GM13976 (cell line): ENCODE results near the gene CAMK1D.

Experiments
- DNase-seq: peaks from one replicate; pipeline ENCODE4 v3.0.0; 2012; ENCODE audit warnings: low spot score
- in situ Hi-C: fragments of 300-500 bp; cut with MboI; formaldehyde crosslinking; loops from one replicate; pipeline ENCODE4 v1.12.0; 2022; ENCODE audit warnings: low sequenced_read_pairs, mixed read lengths, inconsistent platforms; ENCODE audit not compliant: unreplicated experiment
- TF ChIP-seq, protein P1 (sequence below): IDR thresholded peaks from 2 replicates; pipeline ENCODE4 v1.5.1; 2012; ENCODE audit warnings: borderline replicate concordance, mild to moderate bottlenecking; ENCODE audit not compliant: insufficient read depth; ENCODE audit errors: extremely low read depth, missing control alignments, control extremely low read depth

Gene CAMK1D

DNA sequence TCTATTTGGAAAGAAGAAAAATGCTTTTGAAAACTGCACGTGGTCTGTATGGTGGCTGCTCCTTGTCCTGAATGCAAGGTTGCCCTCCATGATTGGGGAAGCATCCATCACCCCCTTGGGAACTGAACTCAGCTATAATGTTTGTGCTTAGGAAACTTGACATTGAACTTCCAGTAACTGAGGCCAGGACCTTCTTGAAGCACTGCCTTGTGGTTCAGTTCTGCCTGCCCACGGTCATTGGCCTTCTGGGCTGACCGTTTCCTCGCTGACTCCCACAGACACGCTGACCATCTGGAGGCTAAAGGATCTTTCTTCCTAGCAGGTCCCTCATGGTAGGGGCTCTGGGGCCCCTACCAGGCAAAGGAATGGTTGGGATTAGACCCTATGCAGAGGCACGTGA, 247.8 kb downstream of the CAMK1D start:
- TF ChIP-seq, protein P1, sequence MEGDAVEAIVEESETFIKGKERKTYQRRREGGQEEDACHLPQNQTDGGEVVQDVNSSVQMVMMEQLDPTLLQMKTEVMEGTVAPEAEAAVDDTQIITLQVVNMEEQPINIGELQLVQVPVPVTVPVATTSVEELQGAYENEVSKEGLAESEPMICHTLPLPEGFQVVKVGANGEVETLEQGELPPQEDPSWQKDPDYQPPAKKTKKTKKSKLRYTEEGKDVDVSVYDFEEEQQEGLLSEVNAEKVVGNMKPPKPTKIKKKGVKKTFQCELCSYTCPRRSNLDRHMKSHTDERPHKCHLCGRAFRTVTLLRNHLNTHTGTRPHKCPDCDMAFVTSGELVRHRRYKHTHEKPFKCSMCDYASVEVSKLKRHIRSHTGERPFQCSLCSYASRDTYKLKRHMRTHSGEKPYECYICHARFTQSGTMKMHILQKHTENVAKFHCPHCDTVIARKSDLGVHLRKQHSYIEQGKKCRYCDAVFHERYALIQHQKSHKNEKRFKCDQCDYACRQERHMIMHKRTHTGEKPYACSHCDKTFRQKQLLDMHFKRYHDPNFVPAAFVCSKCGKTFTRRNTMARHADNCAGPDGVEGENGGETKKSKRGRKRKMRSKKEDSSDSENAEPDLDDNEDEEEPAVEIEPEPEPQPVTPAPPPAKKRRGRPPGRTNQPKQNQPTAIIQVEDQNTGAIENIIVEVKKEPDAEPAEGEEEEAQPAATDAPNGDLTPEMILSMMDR, result no peak
- DNase-seq, result no peak
- in situ Hi-C loops, result no loop called here

DNA sequence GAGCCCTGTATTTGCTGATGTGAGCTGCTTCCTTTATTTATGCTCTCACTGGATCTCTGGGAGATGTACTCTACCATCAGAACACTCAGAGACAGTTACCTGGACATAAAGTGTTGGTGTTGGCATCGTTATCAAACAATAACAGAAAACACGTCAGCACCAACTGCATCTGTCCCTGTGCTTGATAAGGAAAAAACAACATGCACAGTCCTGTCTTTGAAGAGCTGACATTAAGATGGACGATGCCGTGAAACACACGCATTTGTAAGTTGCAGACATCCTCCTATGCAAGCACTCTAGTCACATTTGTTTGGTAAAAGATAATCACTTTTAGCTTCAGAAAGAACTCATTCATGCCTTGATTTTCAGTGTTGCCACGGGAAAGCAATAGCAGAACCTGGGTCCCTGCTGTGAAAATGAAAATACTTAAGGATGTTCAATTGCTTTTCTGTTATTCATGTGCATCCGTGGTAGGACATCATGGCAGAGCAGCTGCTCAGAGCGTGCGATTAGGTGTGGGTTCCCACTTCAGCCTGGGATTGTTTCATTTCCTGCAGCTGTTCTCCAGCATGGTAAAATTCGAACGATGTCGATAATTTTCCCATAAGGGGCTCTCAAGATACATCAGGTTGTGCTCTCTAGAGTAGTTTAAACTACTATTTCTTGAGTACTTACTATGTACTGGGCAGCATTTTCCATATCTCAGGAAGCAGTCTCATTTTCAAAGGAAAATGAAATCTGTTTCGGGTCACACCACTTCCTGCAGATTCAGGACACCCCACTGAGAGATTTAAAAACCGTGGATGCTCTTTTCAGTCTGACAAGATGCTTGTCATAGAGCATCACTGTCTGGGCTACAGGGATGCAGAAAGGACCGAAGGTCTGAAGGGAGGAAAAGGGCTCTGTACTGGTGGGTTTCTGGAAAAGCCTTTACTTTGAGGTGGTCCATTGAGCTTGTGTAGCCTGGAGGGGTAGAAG, 248.7 kb downstream of the CAMK1D start:
- TF ChIP-seq, protein P1, result no peak
- DNase-seq, result no peak
- in situ Hi-C loops, result no loop called here

DNA sequence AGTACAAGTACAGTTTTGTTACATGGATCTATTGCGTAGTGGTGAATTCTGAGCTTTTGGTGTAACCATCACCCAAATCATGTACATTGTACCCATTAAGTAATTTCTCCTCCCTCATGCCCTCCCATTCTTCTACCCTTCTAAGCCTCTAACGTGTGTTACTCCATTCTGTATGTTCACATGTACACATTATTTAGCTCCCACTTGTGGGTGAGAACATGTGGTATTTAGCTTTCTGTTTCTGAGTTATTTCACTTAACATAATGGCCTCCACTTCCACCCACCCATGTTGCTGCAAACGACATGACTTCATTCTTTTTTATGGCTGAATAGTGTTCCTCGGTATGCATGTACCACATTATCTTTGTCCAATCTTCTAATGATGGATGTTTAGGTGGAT, 251.3 kb downstream of the CAMK1D start:
- in situ Hi-C loops, result no loop called here
- TF ChIP-seq, protein P1, result no peak
- DNase-seq, result no peak

- no peak for DNase-seq
- in situ Hi-C loops, result no loop called here
- TF ChIP-seq, protein P1, result no peak
Measured at GRCh38 chr10:12602521-12602920, 253.2 kb downstream of the CAMK1D start.

DNA sequence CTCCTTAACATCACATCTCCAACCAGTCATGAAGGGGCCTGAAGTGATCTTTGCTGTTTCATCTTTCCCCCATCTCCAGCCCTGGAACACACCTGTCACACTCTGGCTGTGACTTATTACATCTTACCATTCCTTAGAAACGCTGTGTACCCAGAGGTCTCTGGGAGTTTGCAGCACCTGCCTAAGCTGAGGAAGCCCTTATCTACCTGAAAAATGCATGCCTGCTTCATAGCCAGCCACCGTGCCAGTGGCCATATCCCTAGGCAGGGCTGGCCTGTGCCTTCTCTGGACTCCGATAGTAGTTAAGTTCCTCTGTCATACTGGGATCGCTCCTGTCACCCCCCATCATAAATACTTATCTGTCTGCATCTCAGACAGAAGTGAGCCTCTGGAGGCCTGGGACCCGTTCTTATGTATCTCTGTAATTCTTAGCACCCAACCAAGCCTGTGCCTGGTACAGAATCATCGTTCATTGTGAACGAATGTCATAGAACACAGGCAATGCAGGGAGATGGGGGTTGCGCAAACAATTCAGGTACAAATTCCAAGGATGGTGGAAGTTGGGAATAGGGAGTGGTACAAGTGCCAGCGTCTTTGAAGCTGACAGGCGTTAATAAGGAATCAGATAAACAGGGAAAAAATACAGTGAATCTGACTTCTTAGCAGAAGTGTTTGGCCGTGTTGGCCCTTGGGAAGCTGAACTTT, 254.6 kb downstream of the CAMK1D start:
- in situ Hi-C loops, result no loop called here
- DNase-seq, result no peak
- TF ChIP-seq, protein P1, result no peak

DNA sequence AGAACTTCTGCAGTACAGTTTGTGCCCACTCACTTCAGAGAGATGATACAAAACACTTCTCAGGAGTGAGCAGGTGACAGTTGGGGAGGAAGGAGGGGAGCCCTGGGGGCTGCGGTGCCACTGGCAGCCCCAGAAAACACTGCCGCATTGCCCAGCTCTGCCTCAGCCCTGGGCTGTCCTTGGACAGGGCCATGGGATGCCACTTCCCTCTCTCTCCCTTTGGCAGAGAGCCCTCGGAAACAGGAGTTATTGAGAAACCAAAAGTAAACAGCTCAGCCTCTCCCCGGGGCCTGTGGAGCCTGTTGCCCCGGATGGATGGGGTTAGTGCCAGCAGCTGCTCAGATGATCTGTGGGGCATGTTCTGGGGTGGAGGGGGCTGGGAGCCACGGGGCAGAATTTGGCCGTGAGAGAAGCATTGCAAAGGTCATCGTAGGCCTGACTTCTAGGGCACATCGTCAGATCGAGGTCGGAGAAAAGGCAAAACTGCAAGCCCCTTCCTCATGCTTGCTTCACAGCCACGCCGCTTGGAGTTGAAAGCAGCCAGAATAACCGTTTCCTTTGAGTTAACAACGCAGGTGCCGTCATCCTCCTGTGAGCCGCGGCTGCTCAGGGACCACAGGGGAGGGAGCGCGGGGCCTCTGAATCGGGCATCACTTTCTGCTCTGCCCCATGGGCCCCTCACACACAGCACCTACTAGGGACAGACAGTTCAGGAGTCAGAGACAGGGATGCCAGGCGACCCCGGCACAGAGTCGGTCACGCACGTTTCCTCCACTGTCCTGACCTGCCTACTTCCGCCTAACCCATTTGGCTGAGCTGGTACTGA, 256.4 kb downstream of the CAMK1D start:
- DNase-seq, result peak; percentile 62
- TF ChIP-seq, protein P1, result no peak
- in situ Hi-C loops, result no loop called here
